ENCODE data around the gene APP. TPM values are rescaled to one million over a fixed set of nuclear protein-coding genes. Genes with fewer than 3 reads are reported as not detected.

The APP gene
- total and polyA plus RNA-seq, 4 donors: 86.9 to 414 (median 367) TPM

GRCh38 chr21:25956993-25957714 is 213.4 kb downstream of the APP start:
- peaks cover 0 to 3% (median 0%) of the 10 kb centered on the region in 5 donors for H3K4me1 ChIP-seq (ENCODE audit: control insufficient read depth in 5 of 5, insufficient read depth in 5 of 5, low read length in 5 of 5)
- no peak overlapping the region for H3K9ac ChIP-seq (ENCODE audit: insufficient read depth in 1 of 2, low read length in 2 of 2)
- ATAC-seq (ENCODE audit: insufficient read depth, low FRiP score) (peak; percentile 27), DNase-seq (peak in 1 of 3 donors; percentile 32)
- WGBS, 2 donors: 47 to 48% methylated on average over 2 of the region's 2 CpGs
- no peak overlapping the region for H3K4me3 ChIP-seq
- H3K27me3 ChIP-seq (ENCODE audit: control insufficient read depth in 3 of 3, insufficient read depth in 3 of 3, low read length in 2 of 3): no peaks in the 10 kb centered on the region
- no peak overlapping the region for H3K27ac ChIP-seq (ENCODE audit: low read depth in 1 of 2, low read length in 1 of 2)
- no peaks in the 10 kb centered on the region for H3K9me3 ChIP-seq (ENCODE audit: control insufficient read depth in 4 of 4, insufficient read depth in 3 of 4, low read length in 3 of 4)
- peaks cover 5 to 18% (median 15%) of the 10 kb centered on the region in 4 donors for H3K36me3 ChIP-seq (ENCODE audit: control insufficient read depth in 4 of 4, insufficient read depth in 4 of 4, low read length in 4 of 4)
- no peak for TF ChIP-seq CTCF (IDR thresholded peaks at IDR 0.05; ENCODE audit: control extremely low read depth, extremely low read depth)

- H3K4me1 ChIP-seq (ENCODE audit: control insufficient read depth in 5 of 5, insufficient read depth in 5 of 5, low read length in 5 of 5): no peaks in the 10 kb centered on the region
- WGBS, 2 donors: 98% methylated on average over 11 of the region's 11 CpGs
- H3K4me3 ChIP-seq: no peak overlapping the region
- TF ChIP-seq CTCF (IDR thresholded peaks at IDR 0.05; ENCODE audit: control extremely low read depth, extremely low read depth): no peak
- no peak overlapping the region for H3K9ac ChIP-seq (ENCODE audit: insufficient read depth in 1 of 2, low read length in 2 of 2)
- peaks cover 6 to 21% (median 15%) of the 10 kb centered on the region in 4 donors for H3K36me3 ChIP-seq (ENCODE audit: control insufficient read depth in 4 of 4, insufficient read depth in 4 of 4, low read length in 4 of 4)
- H3K9me3 ChIP-seq (ENCODE audit: control insufficient read depth in 4 of 4, insufficient read depth in 3 of 4, low read length in 3 of 4): no peaks in the 10 kb centered on the region
- no peaks in the 10 kb centered on the region for H3K27me3 ChIP-seq (ENCODE audit: control insufficient read depth in 3 of 3, insufficient read depth in 3 of 3, low read length in 2 of 3)
- H3K27ac ChIP-seq (ENCODE audit: low read depth in 1 of 2, low read length in 1 of 2): no peak overlapping the region
- ATAC-seq (ENCODE audit: insufficient read depth, low FRiP score): no peak
- no peak for DNase-seq
Observed at GRCh38 chr21:25955646-25956045, 214.9 kb downstream of the APP start.

GRCh38 chr21:25953659-25954058 is 216.9 kb downstream of the APP start:
- TF ChIP-seq CTCF (IDR thresholded peaks at IDR 0.05; ENCODE audit: control extremely low read depth, extremely low read depth): no peak
- no peak overlapping the region for H3K9ac ChIP-seq (ENCODE audit: insufficient read depth in 1 of 2, low read length in 2 of 2)
- H3K4me3 ChIP-seq: no peak overlapping the region
- no peaks in the 10 kb centered on the region for H3K4me1 ChIP-seq (ENCODE audit: control insufficient read depth in 5 of 5, insufficient read depth in 5 of 5, low read length in 5 of 5)
- H3K27ac ChIP-seq (ENCODE audit: low read depth in 1 of 2, low read length in 1 of 2): no peak overlapping the region
- H3K9me3 ChIP-seq (ENCODE audit: control insufficient read depth in 4 of 4, insufficient read depth in 3 of 4, low read length in 3 of 4): no peaks in the 10 kb centered on the region
- ATAC-seq (ENCODE audit: insufficient read depth, low FRiP score): no peak
- no peaks in the 10 kb centered on the region for H3K27me3 ChIP-seq (ENCODE audit: control insufficient read depth in 3 of 3, insufficient read depth in 3 of 3, low read length in 2 of 3)
- 82 to 92% methylated on average over 2 of the region's 2 CpGs for WGBS, 2 donors
- H3K36me3 ChIP-seq (ENCODE audit: control insufficient read depth in 4 of 4, insufficient read depth in 4 of 4, low read length in 4 of 4): peaks cover 6 to 23% (median 14%) of the 10 kb centered on the region in 4 donors
- no peak for DNase-seq

Measured in lung (tissue), 12 donors.